SKM-1 treated with dmso at 0.1 percent for 144 hours (cell line): ENCODE measurements around the gene ARHGAP18.

Experiments
- DNase-seq: peaks from one replicate; lab custom pipeline; 2025; ENCODE audit not compliant: unreplicated experiment; lab: John Stamatoyannopoulos, UW

Gene ARHGAP18

DNA sequence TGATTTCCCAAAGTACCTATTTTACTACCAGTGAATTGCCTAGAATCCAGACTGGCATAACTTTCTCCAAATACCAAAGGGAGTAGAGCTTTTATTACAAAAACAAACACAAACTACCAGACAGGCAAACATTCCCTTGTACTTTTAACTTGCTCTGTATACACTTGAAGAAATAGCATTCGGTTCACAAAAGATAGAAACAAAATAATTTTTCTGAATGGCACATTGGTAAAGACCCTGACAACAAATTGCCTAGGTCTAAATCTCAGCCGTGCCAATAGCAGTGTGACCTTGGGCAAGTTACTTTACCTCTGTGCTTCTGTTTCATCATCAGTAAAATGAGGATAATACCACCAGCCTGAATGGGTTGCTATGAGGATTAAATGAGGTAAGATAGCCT lies 15.9 kb downstream of the ARHGAP18 start:
- DNase-seq, result no peak

DNA sequence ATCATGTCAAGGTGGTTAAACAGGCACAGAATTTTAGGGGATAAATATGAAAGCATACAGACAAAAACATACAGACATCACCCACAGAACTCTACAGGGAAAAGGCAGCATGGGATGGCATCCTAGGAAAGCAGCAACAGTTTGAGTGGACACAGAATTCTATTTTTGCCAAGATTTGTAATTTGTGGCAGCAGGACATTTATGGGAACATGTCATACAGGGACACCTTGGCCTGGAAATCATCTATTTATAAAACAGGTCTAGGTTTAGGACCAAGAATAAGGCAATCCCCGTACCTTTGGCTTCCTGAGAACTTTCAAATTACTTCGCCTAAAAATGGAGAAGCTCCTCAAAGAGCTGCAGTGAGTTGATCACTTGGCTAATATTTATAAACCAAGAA lies 17.5 kb downstream of the ARHGAP18 start:
- DNase-seq, result no peak

GRCh38 chr6:129691709-129692108 lies 18.3 kb downstream of the ARHGAP18 start:
- DNase-seq, result no peak

DNA sequence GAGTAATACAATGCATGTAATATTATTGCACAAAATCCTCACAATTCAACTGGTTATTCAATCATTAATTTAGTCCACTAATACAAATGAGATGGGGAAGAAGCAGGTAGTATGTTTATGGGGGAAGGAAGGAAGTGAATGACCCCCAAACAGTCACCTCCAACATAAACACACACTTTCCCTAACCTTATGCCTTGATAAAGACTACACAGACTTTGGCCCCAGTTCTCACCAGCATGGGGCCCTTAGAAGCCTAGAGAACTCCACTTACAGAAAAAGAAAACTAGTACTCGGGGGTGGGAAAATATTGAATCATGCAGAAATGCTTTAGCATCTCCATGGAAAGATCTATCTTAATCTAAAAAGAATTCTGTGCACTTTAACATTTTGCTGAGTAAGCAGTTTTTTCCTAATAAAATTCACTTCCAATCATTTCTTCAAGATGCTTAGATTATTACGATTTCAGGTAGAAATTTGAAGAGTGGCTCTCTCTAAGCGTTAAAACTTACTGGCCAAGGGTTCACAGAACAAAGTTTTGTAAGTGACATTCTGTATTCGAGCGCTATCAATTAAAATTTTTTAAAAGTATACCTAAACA lies 18.8 kb downstream of the ARHGAP18 start:
- DNase-seq, result no peak

GRCh38 chr6:129686941-129687627 lies 22.9 kb downstream of the ARHGAP18 start:
- peak; percentile 92 for DNase-seq

DNA sequence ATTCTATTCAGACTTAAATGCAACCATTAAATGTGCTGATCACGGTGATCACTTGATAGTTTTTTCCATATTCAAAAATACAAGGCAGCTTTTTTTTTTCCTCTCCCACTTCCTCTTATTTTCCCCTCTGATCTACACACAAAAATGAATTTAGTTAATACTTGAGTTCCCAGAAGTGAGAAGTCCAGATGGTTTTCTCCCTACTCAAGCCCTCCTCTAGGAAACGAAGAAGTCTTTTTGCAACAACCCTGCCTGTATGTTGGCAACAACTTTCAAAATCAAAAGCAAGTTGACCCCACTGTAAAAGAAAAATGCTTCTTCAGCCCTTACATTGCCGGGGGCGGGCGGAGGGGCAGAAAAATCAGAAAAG lies 24.3 kb downstream of the ARHGAP18 start:
- DNase-seq, result peak; percentile 7

- no peak for DNase-seq
These were observed 24.9 kb downstream of the ARHGAP18 start for GRCh38 chr6:129684903-129685661.

DNA sequence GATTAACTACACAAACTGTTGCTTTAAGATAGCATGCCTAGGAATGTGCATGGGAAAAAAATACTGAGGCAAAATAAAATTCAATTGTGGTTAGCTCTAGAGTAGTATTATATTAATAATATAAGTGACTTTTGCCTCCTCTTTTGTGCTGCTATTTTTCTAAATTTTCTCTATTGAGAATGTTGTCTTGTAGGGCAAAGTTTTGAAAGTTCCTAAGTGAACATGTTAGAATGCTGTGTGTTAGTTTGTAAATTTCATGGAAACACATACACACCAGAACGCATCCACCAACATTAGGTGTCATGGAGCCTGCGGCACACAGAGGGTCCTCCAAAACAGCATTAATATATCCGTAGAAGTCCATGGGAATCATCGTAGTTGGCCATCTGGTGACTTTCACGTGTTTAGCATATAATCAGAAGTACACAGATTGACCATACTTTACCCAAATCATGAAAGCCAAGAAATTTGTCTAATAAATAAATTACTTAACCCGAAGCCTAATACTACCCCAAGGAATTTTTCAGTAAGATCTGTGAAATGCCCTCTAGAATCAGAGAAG lies 25.6 kb downstream of the ARHGAP18 start:
- DNase-seq, result no peak

- peak; percentile 95 for DNase-seq
These were observed 26.2 kb downstream of the ARHGAP18 start for GRCh38 chr6:129683601-129684322.

GRCh38 chr6:129681913-129682205 lies 28.1 kb downstream of the ARHGAP18 start:
- DNase-seq, result no peak

- no peak for DNase-seq
These were observed 29.3 kb downstream of the ARHGAP18 start for GRCh38 chr6:129680633-129681032.

DNA sequence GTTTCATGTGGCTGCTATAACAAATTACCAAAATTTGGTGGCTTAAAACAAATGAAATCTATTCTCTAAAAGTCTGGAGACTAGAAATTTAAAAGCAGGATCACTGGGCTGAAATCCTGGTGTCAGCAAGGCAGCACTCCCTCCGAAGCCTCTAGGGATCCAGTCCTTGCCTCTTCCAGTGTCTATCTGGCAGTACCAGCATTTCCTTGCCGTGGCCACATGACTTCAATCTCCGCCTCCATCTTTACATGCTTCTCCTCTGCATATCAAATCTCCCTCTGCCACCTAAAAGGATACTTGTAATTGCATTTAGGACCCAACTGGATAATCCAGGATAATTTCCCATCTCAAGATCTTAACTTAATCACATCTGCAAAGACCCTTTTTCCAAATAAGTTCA lies 30.2 kb downstream of the ARHGAP18 start:
- no peak for DNase-seq

DNA sequence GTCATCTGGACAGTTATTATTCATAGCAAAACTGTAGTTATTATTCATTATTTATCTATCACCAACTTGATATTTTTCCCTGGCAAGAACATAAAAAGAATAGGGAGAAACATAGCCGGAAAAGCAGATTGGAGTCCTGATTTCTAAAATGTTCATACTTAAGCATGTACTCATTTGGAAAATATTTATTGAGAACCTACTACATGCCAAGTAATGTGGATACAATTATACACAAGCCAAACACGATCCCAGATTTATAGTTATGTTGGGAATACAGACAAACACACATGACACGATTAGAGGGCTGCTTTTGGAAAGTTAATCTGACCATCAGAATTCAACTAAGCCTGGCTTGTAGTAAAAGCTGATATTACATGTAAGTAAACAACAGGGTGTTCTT lies 30.7 kb downstream of the ARHGAP18 start:
- DNase-seq, result no peak

GRCh38 chr6:129678463-129678862 lies 31.5 kb downstream of the ARHGAP18 start:
- DNase-seq, result no peak

DNA sequence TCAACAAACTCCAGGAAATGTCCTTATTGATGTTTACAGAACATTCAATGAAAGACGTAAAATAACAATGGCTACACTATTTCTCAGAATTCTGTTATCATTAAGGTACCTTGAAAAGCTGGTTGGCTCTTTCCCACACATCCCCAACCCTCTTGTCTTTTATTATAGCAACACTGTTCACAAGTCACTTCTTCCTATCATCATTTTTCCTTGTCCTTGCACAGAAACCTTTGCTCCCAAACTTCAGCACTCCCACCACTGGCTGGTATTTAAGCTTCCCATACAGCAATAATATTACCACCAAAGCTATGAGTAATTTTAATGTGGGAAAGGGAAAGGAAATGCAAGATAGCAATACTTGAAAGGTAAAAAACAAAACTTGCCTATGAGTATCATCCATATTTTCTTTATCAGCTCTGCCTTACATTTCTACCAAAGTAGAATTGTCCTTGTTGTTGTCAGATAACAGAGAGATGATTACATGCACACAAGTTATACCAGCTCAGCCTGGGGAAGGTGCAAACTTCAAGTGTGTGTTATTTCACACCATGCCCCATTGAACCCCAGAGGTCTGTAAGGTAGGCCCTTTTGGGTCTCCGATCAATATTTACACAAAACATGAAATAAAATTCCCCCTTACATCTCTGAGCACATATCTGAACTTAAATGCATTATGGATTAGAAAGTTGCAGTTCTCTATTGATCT lies 32.2 kb downstream of the ARHGAP18 start:
- DNase-seq, result no peak

DNA sequence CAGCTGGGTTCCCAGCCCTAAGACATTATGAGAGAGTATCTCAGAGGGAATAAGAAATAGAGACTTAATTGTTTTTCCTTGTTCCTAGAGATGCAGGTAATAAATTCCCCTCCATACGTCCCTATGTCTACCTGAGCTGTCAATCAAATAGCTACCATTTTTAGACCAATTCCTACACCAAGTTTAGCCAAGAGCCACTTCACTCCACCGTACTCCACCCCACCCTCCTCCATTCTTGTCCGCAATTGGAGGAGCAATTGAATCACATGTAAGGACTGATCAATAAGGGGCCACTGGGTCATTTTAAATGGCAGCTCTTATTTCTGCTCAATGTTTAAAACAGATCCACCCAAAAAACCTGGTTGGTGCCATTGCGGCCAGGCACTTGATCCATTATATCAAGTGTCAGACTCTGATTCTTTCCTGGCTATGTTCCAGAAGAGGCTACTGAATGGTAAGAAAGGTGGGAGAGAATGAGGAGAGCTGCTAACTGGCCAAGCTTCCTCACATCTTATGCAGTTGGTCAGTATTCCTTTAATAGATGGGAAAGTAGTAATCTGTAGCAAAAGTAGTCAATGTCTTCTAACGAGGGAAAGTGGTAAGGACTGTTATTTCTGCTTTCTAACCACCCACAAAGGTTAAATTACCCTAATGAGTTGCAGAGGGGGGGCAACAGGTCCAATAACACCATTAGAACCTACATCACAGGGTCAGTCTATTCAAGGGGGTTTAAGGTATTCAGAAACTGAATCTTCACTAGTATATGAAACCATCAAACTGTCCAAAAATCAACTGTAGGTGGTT lies 34.1 kb downstream of the ARHGAP18 start:
- no peak for DNase-seq

DNA sequence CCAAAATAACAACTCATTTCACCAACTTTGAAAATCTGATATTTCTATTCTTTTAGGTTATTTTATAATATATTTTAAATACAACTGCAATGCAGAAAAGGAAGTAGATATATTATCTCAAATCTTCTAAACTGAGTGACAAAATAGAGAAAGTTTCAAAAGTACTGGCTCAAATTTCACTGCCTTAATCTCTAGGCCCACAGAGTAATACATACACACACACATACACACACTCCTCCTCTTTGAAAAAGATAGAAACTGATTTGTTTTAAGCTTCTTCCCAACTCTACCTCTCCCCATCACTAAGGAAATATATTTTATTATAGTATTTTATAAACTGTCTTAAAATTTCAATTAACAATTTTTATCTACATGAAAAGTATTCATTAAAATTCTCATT lies 36.2 kb downstream of the ARHGAP18 start:
- no peak for DNase-seq

DNA sequence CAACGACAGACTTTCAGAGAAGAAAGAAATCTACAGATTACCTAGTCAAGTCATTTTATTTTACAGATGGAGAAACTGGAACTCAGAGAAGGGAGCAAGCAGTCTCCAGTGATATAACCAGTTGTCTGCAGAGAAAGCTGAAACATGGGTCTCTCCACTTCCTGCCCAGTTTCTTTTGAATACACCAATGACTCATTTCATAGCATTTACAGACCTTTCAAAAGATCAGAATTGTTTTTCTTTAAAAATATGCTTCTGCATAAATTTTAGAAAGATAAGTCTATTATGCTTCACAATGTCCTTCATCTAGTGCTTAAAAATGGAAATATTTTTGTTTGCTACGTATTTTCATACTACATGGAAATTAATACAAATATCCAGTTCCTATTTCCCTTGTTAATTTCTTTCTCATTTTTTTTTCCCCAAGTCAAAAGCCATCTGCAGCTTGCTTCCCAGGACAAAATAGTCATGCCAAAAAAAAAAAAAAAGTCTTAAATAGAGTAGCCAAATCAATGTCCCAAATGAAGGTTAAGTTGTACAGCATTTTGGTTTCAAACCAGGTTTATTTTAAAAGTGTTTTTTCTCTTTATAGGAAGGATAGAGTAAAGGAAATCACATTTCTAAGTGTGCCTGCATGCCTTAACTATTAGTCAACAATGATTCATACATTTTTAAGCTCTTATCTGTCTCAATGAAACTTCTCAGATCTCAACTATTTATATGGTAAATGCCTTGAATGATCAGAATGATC lies 36.9 kb downstream of the ARHGAP18 start:
- peak; percentile 23 for DNase-seq

- DNase-seq, result no peak
These were observed 37.7 kb downstream of the ARHGAP18 start for GRCh38 chr6:129672341-129672682.
